B cell (primary cell): Measurements from ENCODE around the gene NRXN2. TPM values are rescaled to one million over a fixed set of nuclear protein-coding genes. Genes with fewer than 3 reads are reported as not detected.

ENCODE experiments used
- ATAC-seq: fragments of 200-7000 bp; cut with Tn5 transposase; one replicate; pipeline ENCODE4 v1.10.0; 2021; ENCODE audit warnings: low read depth, mild to moderate bottlenecking, moderate number of reproducible peaks, moderate library complexity
- CTCF ChIA-PET: fragments of 350-600 bp; sonication (Branson Sonifier 250); formaldehyde crosslinking; loops from one replicate; lab custom pipeline; 2021; ENCODE audit warnings: antibody characterized with exemption, inconsistent platforms; lab: Charles Lee
- POLR2A ChIA-PET: fragments of 350-600 bp; sonication (Branson Sonifier 250); formaldehyde crosslinking; loops from one replicate; lab custom pipeline; 2021; ENCODE audit warnings: antibody characterized with exemption; lab: Charles Lee
- DNase-seq: peaks from one replicate; pipeline ENCODE4 v3.0.0; 2013
- H2AFZ ChIP-seq: 2 replicates; pipeline ENCODE4 v1.6.1; 2012; ENCODE audit warnings: mild to moderate bottlenecking, low read depth, low read length; ENCODE audit not compliant: insufficient read depth, poor library complexity, severe bottlenecking
- H3K27ac ChIP-seq, 2 donors: 1 replicate in 1 of 2; 2 replicates in 1 of 2; pipeline ENCODE4 v1.5.1; 2012 to 2013; ENCODE audit warnings: low read length in 2 of 2, mild to moderate bottlenecking in 2 of 2, moderate library complexity in 1 of 2
- H3K27me3 ChIP-seq, 4 experiments: fragments of 200-600 bp in 1 of 4; sonication (generic) in 1 of 4; replicated peaks in 1 of 4; 1 replicate in 2 of 4; 2 replicates in 2 of 4; pipeline versions ENCODE4 v1.6.1 to v1.7.0; 2013 to 2016; ENCODE audit warnings: low read length in 3 of 4, mild to moderate bottlenecking in 2 of 4, mixed read lengths in 1 of 4, moderate library complexity in 1 of 4; ENCODE audit not compliant: insufficient read depth in 4 of 4, control insufficient read depth in 3 of 4; ENCODE audit errors: control extremely low read depth in 1 of 4
- H3K36me3 ChIP-seq, 2 experiments: replicated peaks in 1 of 2; 1 replicate in 1 of 2; 2 replicates in 1 of 2; pipeline versions ENCODE4 v1.6.1 to v1.7.1; 2013; ENCODE audit warnings: low read length in 1 of 2; ENCODE audit not compliant: insufficient read depth in 2 of 2, control insufficient read depth in 1 of 2; ENCODE audit errors: control extremely low read depth in 1 of 2, extremely low read depth in 1 of 2
- H3K4me1 ChIP-seq, 2 donors: fragments of 200-600 bp in 1 of 2; sonication (generic) in 1 of 2; 1 replicate in 1 of 2; 2 replicates in 1 of 2; pipeline versions ENCODE4 v1.5.1 to v1.6.1; 2013 to 2017; ENCODE audit warnings: low read length in 2 of 2; ENCODE audit not compliant: control insufficient read depth in 2 of 2, insufficient read depth in 2 of 2
- H3K4me2 ChIP-seq: replicated peaks from 2 replicates; pipeline ENCODE3; 2012; ENCODE audit warnings: mild to moderate bottlenecking, low read depth, low read length; ENCODE audit not compliant: poor library complexity, severe bottlenecking
- H3K4me3 ChIP-seq, 5 experiments: fragments of 200-600 bp in 1 of 5; sonication (generic) in 1 of 5; 1 replicate in 3 of 5; 2 replicates in 2 of 5; pipeline versions ENCODE4 v1.5.1 to v1.7.0; 2011 to 2016; ENCODE audit warnings: low read length in 4 of 5, mild to moderate bottlenecking in 4 of 5, low read depth in 2 of 5, control low read depth in 1 of 5, moderate library complexity in 1 of 5; ENCODE audit not compliant: insufficient read depth in 1 of 5; ENCODE audit errors: control extremely low read depth in 1 of 5, extremely low read depth in 1 of 5
- H3K79me2 ChIP-seq: fragments of 200-600 bp; sonication (generic); one replicate; pipeline ENCODE4 v1.6.0; 2016; ENCODE audit warnings: low read length; ENCODE audit not compliant: control insufficient read depth, insufficient read depth
- H3K9ac ChIP-seq: fragments of 200-600 bp; sonication (generic); 2 replicates; pipeline ENCODE4 v1.6.1; 2017; ENCODE audit warnings: mild to moderate bottlenecking, low read length, moderate library complexity
- H3K9me3 ChIP-seq, 3 donors: one replicate each; pipeline versions ENCODE4 v1.6.1 to v1.7.1; 2013; ENCODE audit warnings: low read length in 2 of 3; ENCODE audit not compliant: control insufficient read depth in 2 of 3, insufficient read depth in 1 of 3; ENCODE audit errors: control extremely low read depth in 1 of 3
- H4K20me1 ChIP-seq: 2 replicates; pipeline ENCODE4 v1.6.0; 2012; ENCODE audit warnings: mild to moderate bottlenecking, low read length; ENCODE audit not compliant: insufficient read depth, control insufficient read depth, poor library complexity, severe bottlenecking
- H3K27ac Mint-ChIP-seq: one replicate; pipeline ENCODE4 v1.8.0; 2021; ENCODE audit warnings: mixed read lengths
- H3K27me3 Mint-ChIP-seq: one replicate; pipeline ENCODE4 v1.8.0; 2021; ENCODE audit warnings: mixed read lengths
- H3K4me1 Mint-ChIP-seq: one replicate; pipeline ENCODE4 v1.8.0; 2021; ENCODE audit warnings: mixed read lengths
- H3K4me3 Mint-ChIP-seq: one replicate; pipeline ENCODE4 v1.8.0; 2021; ENCODE audit warnings: mixed read lengths
- H3K9me3 Mint-ChIP-seq: one replicate; pipeline ENCODE4 v1.8.0; 2022; ENCODE audit warnings: mixed read lengths; ENCODE audit not compliant: insufficient read depth
- CTCF ChIP-seq: fragments of 200-600 bp; IDR thresholded peaks from one replicate; pipeline ENCODE4 v1.8.0; 2022; ENCODE audit warnings: antibody characterized with exemption, mild to moderate bottlenecking
- EZH2 ChIP-seq: IDR thresholded peaks from 2 replicates; pipeline ENCODE4 v1.6.1; 2012; ENCODE audit warnings: borderline replicate concordance, low read depth, mild to moderate bottlenecking, moderate library complexity, low read length; ENCODE audit not compliant: insufficient read depth, poor library complexity, severe bottlenecking
- WGBS: methylation state at CpG from one replicate; pipeline ENCODE4 v1.1.5; 2013; ENCODE audit warnings: missing lambda C conversion rate; ENCODE audit not compliant: insufficient coverage; 5-methylcytosine and 5-hydroxymethylcytosine counted together
- intact Hi-C: fragments of 100-400 bp; cut with micrococcal nuclease; formaldehyde crosslinking; loops from one replicate; pipeline ENCODE4 v1.10.0; 2022
- polyA plus RNA-seq: library from polyadenylated mRNA; depleted of rRNA; stranded (reverse); fragments of >200 nt; gene quantifications from 2 replicates; pipeline ENCODE4 v1.2.3, GENCODE V29; 2012
- total RNA-seq, 2 donors: library from RNA; stranded (reverse); fragments of 120-200 nt in 1 of 2; gene quantifications; 1 replicate in 1 of 2; 2 replicates in 1 of 2; pipeline versions ENCODE4 v1.2.3 to v1.2.4, GENCODE V29; 2013 to 2022

Gene NRXN2
- total and polyA plus RNA-seq, 2 donors (not counting 1 experiment from before 2014, with no cell fraction given) = 0.01 to 0.52 TPM

- peaks cover 88% of the 10 kb centered on the region for H3K4me1 Mint-ChIP-seq
- intact Hi-C loops = loop anchor here (1.0 to 2.0 kb wide), 3 partner anchors 9 to 20 kb away; no protein-coding TSS in a partner anchor
- ATAC-seq (no peak), DNase-seq (no peak)
- no peaks in the 10 kb centered on the region for H3K9me3 ChIP-seq
- WGBS = 80% methylated on average over 5 of the region's 6 CpGs
- no peaks in the 10 kb centered on the region for H3K27me3 Mint-ChIP-seq
- peak overlapping the region; percentile 74 for H3K4me3 Mint-ChIP-seq
- no peak for TF ChIP-seq CTCF
- TF ChIP-seq EZH2 = no peak
- POLR2A ChIA-PET = interaction anchor here (0.8 to 8.8 kb wide), 5 partner anchors 9 to 75 kb away, joined by 3 to 175 read pairs (median 17); partner anchors contain the start of genes RASGRP2 and SF1
- H3K4me3 ChIP-seq = peak overlapping the region in 1 of 5 experiments; percentile 18
- H3K9me3 Mint-ChIP-seq = no peaks in the 10 kb centered on the region
- H2AFZ ChIP-seq = no peak overlapping the region
- H3K27me3 ChIP-seq = no peaks in the 10 kb centered on the region
- peaks cover 42% of the 10 kb centered on the region for H4K20me1 ChIP-seq
- peaks cover 52% of the 10 kb centered on the region for H3K79me2 ChIP-seq
- H3K9ac ChIP-seq = no peak overlapping the region
- peaks cover 3 to 70% of the 10 kb centered on the region in 2 experiments for H3K36me3 ChIP-seq
- peak overlapping the region; percentile 88 for H3K27ac Mint-ChIP-seq
- peak overlapping the region; percentile 60 to 85 for H3K27ac ChIP-seq
- CTCF ChIA-PET = interaction anchor here (0.8 to 12.2 kb wide), 8 partner anchors 8 to 251 kb away, joined by 4 to 280 read pairs (median 9); partner anchors contain the start of genes ARL2, RASGRP2 and SF1
- peak overlapping the region; percentile 66 for H3K4me2 ChIP-seq
- H3K4me1 ChIP-seq = peaks cover 76 to 98% of the 10 kb centered on the region in 2 donors
These were observed 40.6 kb upstream of the NRXN2 start for GRCh38 chr11:64763526-64764039.
